ENCODE data around the gene THBS4. TPM values are rescaled to one million over a fixed set of nuclear protein-coding genes. Genes with fewer than 3 reads are reported as not detected.

The THBS4 gene
- total RNA-seq, 1 experiment from 2014 or later: 6.6 TPM

- POLR2A ChIA-PET (ENCODE audit: unreplicated experiment): no interaction called here
- Histone ChIP-seq H2AFZ (no peak overlapping the region), H3K9me3 (ENCODE audit: insufficient read depth, low read depth) (no peaks in the 10 kb centered on the region), H3K9me2 (ENCODE audit: insufficient read depth) (no peaks in the 10 kb centered on the region), H4K20me1 (ENCODE audit: insufficient read depth) (no peaks in the 10 kb centered on the region), H3K4me3 (no peak overlapping the region), H3K36me3 (ENCODE audit: low read depth) (no peaks in the 10 kb centered on the region), H3K27ac (no peak overlapping the region), H3K4me2 (no peak overlapping the region), H3F3A (ENCODE audit: insufficient read depth, low read depth) (no peaks in the 10 kb centered on the region), H3K79me2 (ENCODE audit: low read depth) (no peaks in the 10 kb centered on the region), H3K4me1 (replicated peaks; ENCODE audit: insufficient read depth) (no peaks in the 10 kb centered on the region), H3K27me3 (ENCODE audit: insufficient read depth, low read depth) (no peaks in the 10 kb centered on the region)
- TF ChIP-seq CTCF (conservative IDR thresholded peaks at IDR 0.05) (no peak), EZH2 (IDR thresholded peaks at IDR 0.05; ENCODE audit: low read depth) (no peak)
- DNase-seq: no peak
- intact Hi-C loops (cut with micrococcal nuclease; ENCODE audit: unreplicated experiment): no loop called here
- no TSS peak for BruUV-seq (replicated peaks)
- CTCF ChIA-PET: no interaction called here
These were observed 80.9 kb downstream of the THBS4 start for GRCh38 chr5:80116000-80116399.

- CTCF ChIA-PET: no interaction called here
- no peak for TF ChIP-seq CTCF (conservative IDR thresholded peaks at IDR 0.05)
- TF ChIP-seq EZH2 (IDR thresholded peaks at IDR 0.05; ENCODE audit: low read depth): no peak
- BruUV-seq (replicated peaks): no TSS peak
These were observed 81.3 kb downstream of the THBS4 start for GRCh38 chr5:80116465-80116864.

GRCh38 chr5:80117446-80117845 is 82.3 kb downstream of the THBS4 start:
- no TSS peak for BruUV-seq (replicated peaks)
- H3K36me3 ChIP-seq (ENCODE audit: low read depth): no peaks in the 10 kb centered on the region
- POLR2A ChIA-PET (ENCODE audit: unreplicated experiment): no interaction called here

More at GRCh38 chr5:80116465-80116864, 81.3 kb downstream of the THBS4 start:
- no peaks in the 10 kb centered on the region for H4K20me1 ChIP-seq (ENCODE audit: insufficient read depth)
- intact Hi-C loops (cut with micrococcal nuclease; ENCODE audit: unreplicated experiment): no loop called here
- no peaks in the 10 kb centered on the region for H3K9me2 ChIP-seq (ENCODE audit: insufficient read depth)
- no peak overlapping the region for H2AFZ ChIP-seq
- no peaks in the 10 kb centered on the region for H3K79me2 ChIP-seq (ENCODE audit: low read depth)
- no peaks in the 10 kb centered on the region for H3K9me3 ChIP-seq (ENCODE audit: insufficient read depth, low read depth)
- POLR2A ChIA-PET (ENCODE audit: unreplicated experiment): no interaction called here
- no peak for DNase-seq
- H3K36me3 ChIP-seq (ENCODE audit: low read depth): no peaks in the 10 kb centered on the region
- H3K27ac ChIP-seq: no peak overlapping the region
- no peaks in the 10 kb centered on the region for H3K4me1 ChIP-seq (replicated peaks; ENCODE audit: insufficient read depth)
- H3K27me3 ChIP-seq (ENCODE audit: insufficient read depth, low read depth): no peaks in the 10 kb centered on the region
- no peaks in the 10 kb centered on the region for H3F3A ChIP-seq (ENCODE audit: insufficient read depth, low read depth)
- H3K4me2 ChIP-seq: no peak overlapping the region
- H3K4me3 ChIP-seq: no peak overlapping the region

More at GRCh38 chr5:80117446-80117845, 82.3 kb downstream of the THBS4 start:
- Histone ChIP-seq H2AFZ (no peak overlapping the region), H3K27ac (no peak overlapping the region), H3K27me3 (ENCODE audit: insufficient read depth, low read depth) (no peaks in the 10 kb centered on the region), H3K4me2 (no peak overlapping the region), H3F3A (ENCODE audit: insufficient read depth, low read depth) (no peaks in the 10 kb centered on the region), H3K9me2 (ENCODE audit: insufficient read depth) (no peaks in the 10 kb centered on the region), H4K20me1 (ENCODE audit: insufficient read depth) (no peaks in the 10 kb centered on the region), H3K9me3 (ENCODE audit: insufficient read depth, low read depth) (no peaks in the 10 kb centered on the region), H3K4me1 (replicated peaks; ENCODE audit: insufficient read depth) (no peaks in the 10 kb centered on the region), H3K4me3 (no peak overlapping the region), H3K79me2 (ENCODE audit: low read depth) (no peaks in the 10 kb centered on the region)
- DNase-seq: no peak
- no peak for TF ChIP-seq EZH2 (IDR thresholded peaks at IDR 0.05; ENCODE audit: low read depth)
- no peak for TF ChIP-seq CTCF (conservative IDR thresholded peaks at IDR 0.05)
- CTCF ChIA-PET: no interaction called here
- intact Hi-C loops (cut with micrococcal nuclease; ENCODE audit: unreplicated experiment): no loop called here
